ENCODE results near the gene ARAP3. TPM values are rescaled to one million over a fixed set of nuclear protein-coding genes. Genes with fewer than 3 reads are reported as not detected.

ARAP3 gene
- total and polyA plus RNA-seq, 9 of the 15 experiments (the other 6 are each of a cell fraction or from before 2014, with no cell fraction given) = 0.83 to 25.7 (median 6.4) TPM

DNA sequence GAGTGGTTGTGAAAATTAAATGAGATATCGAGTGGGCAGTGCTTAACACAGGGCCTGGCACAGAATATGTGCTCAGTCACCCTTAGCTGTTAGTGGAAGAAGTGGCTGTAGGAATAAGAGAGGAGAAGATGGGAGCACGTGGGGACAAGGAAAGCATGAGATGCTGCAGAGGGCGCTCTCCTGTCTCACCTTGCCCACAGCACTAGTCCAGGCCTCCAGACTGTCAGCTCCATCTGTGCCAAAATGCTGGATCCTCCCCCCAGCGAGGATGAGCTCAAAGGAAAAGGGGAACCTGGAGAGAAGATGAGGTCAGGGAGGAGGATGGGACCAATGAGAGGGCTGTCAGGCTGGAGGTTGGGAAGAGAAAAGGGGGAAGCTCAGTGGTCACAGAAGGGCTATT is 12.5 kb downstream of the ARAP3 start:
- Histone ChIP-seq H4K20me1 (replicated peaks; ENCODE audit: control insufficient read depth, insufficient read depth, low read length) (no peaks in the 10 kb centered on the region), H3K4me2 (ENCODE audit: insufficient read depth, low read length) (no peak overlapping the region), H3K79me2 (ENCODE audit: control insufficient read depth, insufficient read depth, low read length) (no peaks in the 10 kb centered on the region), H3K9ac (ENCODE audit: insufficient read depth in 1 of 2, low read depth in 2 of 2, low read length in 2 of 2) (no peak overlapping the region), H3K27me3 (ENCODE audit: control insufficient read depth in 2 of 2, insufficient read depth in 2 of 2, low read length in 2 of 2) (no peaks in the 10 kb centered on the region), H3K27ac (ENCODE audit: extremely low read depth, low read depth, low read length) (no peak overlapping the region), H3K9me3 (replicated peaks; ENCODE audit: control insufficient read depth, insufficient read depth, low read depth, low read length) (no peaks in the 10 kb centered on the region), H3K4me3 (no peak overlapping the region), H3K9me1 (ENCODE audit: control insufficient read depth, insufficient read depth, low read length) (no peaks in the 10 kb centered on the region), H3K4me1 (replicated peaks in 1 of 2; ENCODE audit: control insufficient read depth in 2 of 2, insufficient read depth in 2 of 2, low read length in 2 of 2) (peaks cover 6 to 15% of the 10 kb centered on the region in 2 experiments; a peak in 4 of 5 replicates), H2AFZ (ENCODE audit: low read depth, low read length) (peak overlapping the region; percentile 61), H3K36me3 (ENCODE audit: control insufficient read depth, insufficient read depth, low read length) (peaks cover under 1% of the 10 kb centered on the region; the same call in 1 of the 3 replicates)
- in situ Hi-C loops (cut with MboI) (no loop called here), intact Hi-C loops (cut with micrococcal nuclease) (loop anchor here (10.0 kb wide), 2 partner anchors 295 to 475 kb away; partner anchors contain the start of gene RNF14)
- CTCF ChIA-PET (ENCODE audit: low intra/inter-chr PET ratio) = interaction anchor here (0.7 kb wide), 1 partner anchor 157 kb away, joined by 5 read pairs; no protein-coding TSS in a partner anchor
- 8% methylated on average over 4 of the region's 4 CpGs for WGBS (ENCODE audit: insufficient coverage, low coverage, missing lambda C conversion rate)
- FAIRE-seq (no peak), DNase-seq (ENCODE audit: extremely low read depth in 1 of 4, low spot score in 3 of 4) (peak in 3 of 4 experiments; percentile 39 to 65 (median 42)), ATAC-seq (peak; percentile 79)
- POLR2A ChIA-PET = interaction anchor here (0.6 to 3.3 kb wide), 7 partner anchors 10 to 1269 kb away, joined by 3 to 11 read pairs (median 3); partner anchors contain the start of genes PCDH1 and RNF14
- BruUV-seq (replicated peaks) = no TSS peak
- TF ChIP-seq CTBP1 (IDR thresholded peaks at IDR 0.05; ENCODE audit: borderline replicate concordance) (peak; percentile 98), YY1 (IDR thresholded peaks at IDR 0.05; ENCODE audit: borderline replicate concordance in 1 of 3, control insufficient read depth in 1 of 3, extremely low read depth in 1 of 3, insufficient read depth in 3 of 3, insufficient read length in 1 of 3, insufficient replicate concordance in 2 of 3, low read depth in 1 of 3, low read length in 2 of 3) (peak in 1 of 3 experiments; percentile 17), MYC (IDR thresholded peaks at IDR 0.05; ENCODE audit: low read depth, low read length) (peak; percentile 93), MYC (CRISPR knock-in tag; IDR thresholded peaks at IDR 0.05; ENCODE audit: borderline replicate concordance, low read depth) (no peak), LCOR (CRISPR knock-in tag; IDR thresholded peaks at IDR 0.05) (peak; percentile 57; the same call in 1 of the 2 replicates), CBX3 (IDR thresholded peaks at IDR 0.05; ENCODE audit: borderline replicate concordance in 1 of 2, low read length in 2 of 2) (peak in 1 of 2 experiments; percentile 23; a peak in 1 of 3 replicates), ATF7 (IDR thresholded peaks at IDR 0.05) (peak; percentile 53; the same call in 1 of the 2 replicates), POLR2A (conservative IDR thresholded peaks at IDR 0.05) (0 out of 2 replicates have a peak, but pooled peaks have one; percentile 31)
- TF ChIP-seq, protein P1, sequence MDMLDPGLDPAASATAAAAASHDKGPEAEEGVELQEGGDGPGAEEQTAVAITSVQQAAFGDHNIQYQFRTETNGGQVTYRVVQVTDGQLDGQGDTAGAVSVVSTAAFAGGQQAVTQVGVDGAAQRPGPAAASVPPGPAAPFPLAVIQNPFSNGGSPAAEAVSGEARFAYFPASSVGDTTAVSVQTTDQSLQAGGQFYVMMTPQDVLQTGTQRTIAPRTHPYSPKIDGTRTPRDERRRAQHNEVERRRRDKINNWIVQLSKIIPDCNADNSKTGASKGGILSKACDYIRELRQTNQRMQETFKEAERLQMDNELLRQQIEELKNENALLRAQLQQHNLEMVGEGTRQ (CRISPR knock-in tag; IDR thresholded peaks at IDR 0.05) = peak; percentile 52
- TF ChIP-seq, protein P2, sequence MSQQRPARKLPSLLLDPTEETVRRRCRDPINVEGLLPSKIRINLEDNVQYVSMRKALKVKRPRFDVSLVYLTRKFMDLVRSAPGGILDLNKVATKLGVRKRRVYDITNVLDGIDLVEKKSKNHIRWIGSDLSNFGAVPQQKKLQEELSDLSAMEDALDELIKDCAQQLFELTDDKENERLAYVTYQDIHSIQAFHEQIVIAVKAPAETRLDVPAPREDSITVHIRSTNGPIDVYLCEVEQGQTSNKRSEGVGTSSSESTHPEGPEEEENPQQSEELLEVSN (IDR thresholded peaks at IDR 0.05; ENCODE audit: borderline replicate concordance in 1 of 2, extremely low read depth in 1 of 2, insufficient read depth in 1 of 2, insufficient read length in 1 of 2, low read depth in 1 of 2, low read length in 1 of 2, poor library complexity in 1 of 2, severe bottlenecking in 1 of 2) = peak; percentile 23 to 69
- TF ChIP-seq, protein P3, sequence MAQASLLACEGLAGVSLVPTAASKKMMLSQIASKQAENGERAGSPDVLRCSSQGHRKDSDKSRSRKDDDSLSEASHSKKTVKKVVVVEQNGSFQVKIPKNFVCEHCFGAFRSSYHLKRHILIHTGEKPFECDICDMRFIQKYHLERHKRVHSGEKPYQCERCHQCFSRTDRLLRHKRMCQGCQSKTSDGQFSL (CRISPR knock-in tag; IDR thresholded peaks at IDR 0.05) = 0 out of 2 replicates have a peak, but pooled peaks have one; percentile 49
- TF ChIP-seq, protein P3 (tag; IDR thresholded peaks at IDR 0.05) = no peak
- TF ChIP-seq, protein P4, sequence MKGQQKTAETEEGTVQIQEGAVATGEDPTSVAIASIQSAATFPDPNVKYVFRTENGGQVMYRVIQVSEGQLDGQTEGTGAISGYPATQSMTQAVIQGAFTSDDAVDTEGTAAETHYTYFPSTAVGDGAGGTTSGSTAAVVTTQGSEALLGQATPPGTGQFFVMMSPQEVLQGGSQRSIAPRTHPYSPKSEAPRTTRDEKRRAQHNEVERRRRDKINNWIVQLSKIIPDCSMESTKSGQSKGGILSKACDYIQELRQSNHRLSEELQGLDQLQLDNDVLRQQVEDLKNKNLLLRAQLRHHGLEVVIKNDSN (CRISPR knock-in tag; IDR thresholded peaks at IDR 0.05) = peak; percentile 69
- TF ChIP-seq, protein P5, sequence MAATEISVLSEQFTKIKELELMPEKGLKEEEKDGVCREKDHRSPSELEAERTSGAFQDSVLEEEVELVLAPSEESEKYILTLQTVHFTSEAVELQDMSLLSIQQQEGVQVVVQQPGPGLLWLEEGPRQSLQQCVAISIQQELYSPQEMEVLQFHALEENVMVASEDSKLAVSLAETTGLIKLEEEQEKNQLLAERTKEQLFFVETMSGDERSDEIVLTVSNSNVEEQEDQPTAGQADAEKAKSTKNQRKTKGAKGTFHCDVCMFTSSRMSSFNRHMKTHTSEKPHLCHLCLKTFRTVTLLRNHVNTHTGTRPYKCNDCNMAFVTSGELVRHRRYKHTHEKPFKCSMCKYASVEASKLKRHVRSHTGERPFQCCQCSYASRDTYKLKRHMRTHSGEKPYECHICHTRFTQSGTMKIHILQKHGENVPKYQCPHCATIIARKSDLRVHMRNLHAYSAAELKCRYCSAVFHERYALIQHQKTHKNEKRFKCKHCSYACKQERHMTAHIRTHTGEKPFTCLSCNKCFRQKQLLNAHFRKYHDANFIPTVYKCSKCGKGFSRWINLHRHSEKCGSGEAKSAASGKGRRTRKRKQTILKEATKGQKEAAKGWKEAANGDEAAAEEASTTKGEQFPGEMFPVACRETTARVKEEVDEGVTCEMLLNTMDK (IDR thresholded peaks at IDR 0.05; ENCODE audit: borderline replicate concordance, insufficient read depth, low read depth, low read length, poor library complexity, severe bottlenecking) = peak; percentile 81

Measured in K562 (cell line).